SK-N-SH treated with all-trans-retinoic acid at 6 μM for 48 hours (cell line): ENCODE results near the gene DCTN4.
A peak's percentile ranks its signal among the peaks of the same experiment; 100 is the strongest.

Experiments
- ATAC-seq: fragments of 200-7000 bp; cut with Tn5 transposase; 3 replicates; pipeline ENCODE4 v1.9.1; 2020; ENCODE audit warnings: mild to moderate bottlenecking, moderate library complexity
- CSDC2 ChIP-seq: fragments of 250-450 bp; sonication (Bioruptor Pico); IDR thresholded peaks from 2 replicates; pipeline ENCODE4 v1.5.0; 2020; ENCODE audit warnings: mild to moderate bottlenecking, moderate library complexity
- ESRRG ChIP-seq: fragments of 250-450 bp; sonication (Bioruptor Pico); IDR thresholded peaks from 2 replicates; pipeline ENCODE4 v1.6.1; 2021; ENCODE audit warnings: mild to moderate bottlenecking
- ISL1 ChIP-seq: fragments of 250-450 bp; sonication (Bioruptor Pico); IDR thresholded peaks from 2 replicates; pipeline ENCODE4 v2.1.2; 2022; ENCODE audit warnings: mild to moderate bottlenecking, moderate library complexity
- OSR1 ChIP-seq: fragments of 250-450 bp; sonication (Bioruptor Pico); IDR thresholded peaks from 2 replicates; pipeline ENCODE4 v1.8.0; 2022; ENCODE audit warnings: moderate library complexity, mild to moderate bottlenecking, inconsistent platforms
- PPARA ChIP-seq: fragments of 250-450 bp; sonication (Bioruptor Pico); IDR thresholded peaks from 2 replicates; pipeline ENCODE4 v1.5.0; 2020; ENCODE audit warnings: mild to moderate bottlenecking, borderline replicate concordance
- RARB ChIP-seq: fragments of 250-450 bp; sonication (Bioruptor Pico); IDR thresholded peaks from 2 replicates; pipeline ENCODE4 v1.8.0; 2021; ENCODE audit warnings: mild to moderate bottlenecking, moderate library complexity
- SNAI2 ChIP-seq: fragments of 250-450 bp; sonication (Bioruptor Pico); IDR thresholded peaks from 2 replicates; pipeline ENCODE4 v1.5.0; 2020; ENCODE audit warnings: mild to moderate bottlenecking, moderate library complexity
- TCF4 ChIP-seq: fragments of 250-450 bp; sonication (Bioruptor Pico); IDR thresholded peaks from 2 replicates; pipeline ENCODE4 v1.8.0; 2021; ENCODE audit warnings: mild to moderate bottlenecking, moderate library complexity, borderline replicate concordance
- TOX ChIP-seq: fragments of 250-450 bp; sonication (Bioruptor Pico); IDR thresholded peaks from 2 replicates; pipeline ENCODE4 v1.8.0; 2021; ENCODE audit warnings: mild to moderate bottlenecking, moderate library complexity, borderline replicate concordance
- ZC3H10 ChIP-seq: fragments of 250-450 bp; sonication (Bioruptor Pico); IDR thresholded peaks from 2 replicates; pipeline ENCODE4 v1.5.1; 2021; ENCODE audit warnings: mild to moderate bottlenecking, moderate library complexity
- ZFP3 ChIP-seq: fragments of 250-450 bp; sonication (Bioruptor Pico); IDR thresholded peaks from 2 replicates; pipeline ENCODE4 v1.5.0; 2020; ENCODE audit warnings: mild to moderate bottlenecking, moderate library complexity
- ZFP30 ChIP-seq: fragments of 450-650 bp; formaldehyde crosslinking; IDR thresholded peaks from 2 replicates; pipeline ENCODE4 v1.5.0; 2022; ENCODE audit warnings: mild to moderate bottlenecking, moderate library complexity
- ZNF565 ChIP-seq: fragments of 450-650 bp; formaldehyde crosslinking; conservative IDR thresholded peaks from 2 replicates; pipeline ENCODE4 v1.5.0; 2020; ENCODE audit warnings: low read depth, mild to moderate bottlenecking, moderate library complexity
- ZNF70 ChIP-seq: fragments of 450-650 bp; formaldehyde crosslinking; IDR thresholded peaks from 2 replicates; pipeline ENCODE4 v1.5.0; 2020; ENCODE audit warnings: mild to moderate bottlenecking, moderate library complexity
- ZNF8 ChIP-seq: fragments of 450-650 bp; formaldehyde crosslinking; IDR thresholded peaks from 2 replicates; pipeline ENCODE4 v1.5.0; 2020; ENCODE audit warnings: mild to moderate bottlenecking, moderate library complexity
- TF ChIP-seq, protein P1 (sequence below): fragments of 250-450 bp; sonication (Bioruptor Pico); IDR thresholded peaks from 2 replicates; pipeline ENCODE4 v1.5.0; 2020; ENCODE audit warnings: mild to moderate bottlenecking, moderate library complexity
- TF ChIP-seq, protein P2 (sequence below): fragments of 250-450 bp; sonication (Bioruptor Pico); IDR thresholded peaks from 2 replicates; pipeline ENCODE4 v1.5.1; 2020; ENCODE audit warnings: low read depth, mild to moderate bottlenecking, moderate library complexity
- TF ChIP-seq, protein P3 (sequence below): fragments of 250-450 bp; sonication (Bioruptor Pico); IDR thresholded peaks from 2 replicates; pipeline ENCODE4 v1.5.1; 2021; ENCODE audit warnings: mild to moderate bottlenecking, moderate library complexity
- TF ChIP-seq, protein P4 (sequence below): fragments of 250-450 bp; sonication (Bioruptor Pico); IDR thresholded peaks from 2 replicates; pipeline ENCODE4 v1.8.0; 2020; ENCODE audit warnings: mild to moderate bottlenecking, moderate library complexity, borderline replicate concordance

Gene DCTN4

DNA sequence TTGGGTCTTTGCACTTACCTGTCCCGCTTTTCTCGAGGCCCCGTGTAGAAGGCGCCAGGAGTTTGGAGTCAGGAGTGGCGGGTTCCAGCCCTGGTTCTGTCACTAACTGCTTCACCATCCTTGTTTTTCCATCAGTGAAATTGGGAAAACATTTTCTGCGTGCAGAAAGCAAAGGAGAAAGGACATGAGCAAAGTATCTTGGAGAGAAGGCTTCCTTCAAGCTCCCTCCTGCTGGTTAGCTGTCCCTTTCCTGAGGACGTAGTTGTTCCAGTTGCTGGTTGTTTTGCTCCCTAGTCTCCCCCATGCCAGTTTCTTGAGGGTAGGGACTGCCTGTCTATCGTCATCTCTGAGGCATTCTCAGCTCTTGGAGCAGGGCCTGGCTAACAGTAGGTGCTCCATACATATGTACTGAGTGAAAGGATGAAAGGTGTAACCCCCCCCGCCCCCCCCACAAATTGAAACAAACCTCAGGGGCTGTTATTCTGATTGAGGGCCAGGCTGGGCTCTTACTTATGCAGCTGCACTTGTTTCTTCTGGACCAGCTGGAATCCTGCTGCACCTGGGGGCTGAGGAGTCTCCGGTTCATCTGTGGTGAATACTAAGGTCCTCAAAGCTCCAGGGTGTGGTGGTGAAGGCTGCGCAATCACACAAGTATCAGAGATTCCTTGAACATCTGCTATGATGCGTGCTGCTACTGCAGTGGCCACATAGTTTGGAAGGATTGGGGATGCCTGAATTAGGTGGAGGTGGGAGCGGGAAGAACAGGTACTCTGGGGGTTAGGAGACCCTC is 20.8 kb upstream of the DCTN4 start:
- no peak for ATAC-seq

DNA sequence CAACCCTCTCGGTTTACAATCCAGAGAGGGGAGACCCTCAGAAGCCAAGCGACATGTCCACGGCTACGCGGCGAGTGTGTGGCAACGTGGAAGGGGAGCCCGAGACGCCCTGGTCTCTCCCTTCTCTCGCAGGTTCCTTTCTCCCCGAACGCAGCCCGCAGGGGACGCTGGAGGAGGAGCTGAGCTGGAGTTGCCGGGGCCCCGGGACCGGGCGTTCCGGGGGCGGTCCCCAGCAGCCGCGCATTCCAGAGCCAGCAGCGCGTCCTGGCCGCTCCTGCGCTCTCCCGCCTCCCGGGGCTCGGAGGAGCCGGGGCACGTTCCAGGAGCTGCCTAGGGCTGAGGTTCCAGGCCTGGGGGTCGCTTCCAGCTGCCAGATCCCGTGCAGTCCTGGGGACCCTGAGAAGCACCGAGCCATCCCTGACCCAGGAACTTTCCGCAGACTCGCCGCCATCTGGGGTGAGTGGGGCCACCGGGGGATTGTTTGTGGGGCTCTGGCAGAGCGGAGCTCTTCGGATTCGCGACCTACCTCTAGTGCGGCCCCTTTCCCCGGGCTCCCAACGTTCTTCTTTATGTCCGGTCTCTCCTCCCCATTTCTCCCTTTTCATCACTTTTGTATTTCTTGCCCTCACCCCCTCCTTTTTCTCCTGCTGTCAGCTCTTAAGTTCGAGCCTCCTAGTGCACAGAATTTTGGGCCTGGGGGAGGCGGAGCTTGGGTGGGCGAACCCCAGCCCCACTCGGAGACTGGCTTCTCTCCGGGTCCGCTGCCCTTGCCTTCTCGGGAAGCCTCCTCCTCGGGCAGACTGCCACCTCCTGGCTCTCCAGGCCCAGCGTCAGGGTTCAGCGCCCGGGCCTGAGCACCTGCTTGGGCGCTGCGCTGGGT is 19.9 kb upstream of the DCTN4 start, which contains the start of gene SMIM3:
Gene SMIM3, plus strand, starts transcription at position 241 of the 880 bp plus-strand sequence. CDS start 16,684 bp downstream, outside the sequence.
- TF ChIP-seq ZNF565 (CRISPR knock-in tag) (no peak), CSDC2 (peak; percentile 46; the same call in 1 of the 2 replicates)
- TF ChIP-seq, protein P1, sequence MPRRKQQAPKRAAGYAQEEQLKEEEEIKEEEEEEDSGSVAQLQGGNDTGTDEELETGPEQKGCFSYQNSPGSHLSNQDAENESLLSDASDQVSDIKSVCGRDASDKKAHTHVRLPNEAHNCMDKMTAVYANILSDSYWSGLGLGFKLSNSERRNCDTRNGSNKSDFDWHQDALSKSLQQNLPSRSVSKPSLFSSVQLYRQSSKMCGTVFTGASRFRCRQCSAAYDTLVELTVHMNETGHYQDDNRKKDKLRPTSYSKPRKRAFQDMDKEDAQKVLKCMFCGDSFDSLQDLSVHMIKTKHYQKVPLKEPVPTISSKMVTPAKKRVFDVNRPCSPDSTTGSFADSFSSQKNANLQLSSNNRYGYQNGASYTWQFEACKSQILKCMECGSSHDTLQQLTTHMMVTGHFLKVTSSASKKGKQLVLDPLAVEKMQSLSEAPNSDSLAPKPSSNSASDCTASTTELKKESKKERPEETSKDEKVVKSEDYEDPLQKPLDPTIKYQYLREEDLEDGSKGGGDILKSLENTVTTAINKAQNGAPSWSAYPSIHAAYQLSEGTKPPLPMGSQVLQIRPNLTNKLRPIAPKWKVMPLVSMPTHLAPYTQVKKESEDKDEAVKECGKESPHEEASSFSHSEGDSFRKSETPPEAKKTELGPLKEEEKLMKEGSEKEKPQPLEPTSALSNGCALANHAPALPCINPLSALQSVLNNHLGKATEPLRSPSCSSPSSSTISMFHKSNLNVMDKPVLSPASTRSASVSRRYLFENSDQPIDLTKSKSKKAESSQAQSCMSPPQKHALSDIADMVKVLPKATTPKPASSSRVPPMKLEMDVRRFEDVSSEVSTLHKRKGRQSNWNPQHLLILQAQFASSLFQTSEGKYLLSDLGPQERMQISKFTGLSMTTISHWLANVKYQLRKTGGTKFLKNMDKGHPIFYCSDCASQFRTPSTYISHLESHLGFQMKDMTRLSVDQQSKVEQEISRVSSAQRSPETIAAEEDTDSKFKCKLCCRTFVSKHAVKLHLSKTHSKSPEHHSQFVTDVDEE (CRISPR knock-in tag), result peak; percentile 10; the same call in 1 of the 2 replicates
- peak; percentile 86 for ATAC-seq

More for the DNA sequence above, 20.8 kb upstream of the DCTN4 start:
- TF ChIP-seq RARB, result no peak
- TF ChIP-seq SNAI2 (CRISPR knock-in tag), result no peak
- no peak for TF ChIP-seq PPARA (CRISPR knock-in tag)
- TF ChIP-seq ZNF565 (CRISPR knock-in tag), result no peak
- no peak for TF ChIP-seq ZNF70 (CRISPR knock-in tag)
- TF ChIP-seq ISL1 (CRISPR knock-in tag), result no peak
- no peak for TF ChIP-seq TCF4 (CRISPR knock-in tag)
- TF ChIP-seq, protein P2, sequence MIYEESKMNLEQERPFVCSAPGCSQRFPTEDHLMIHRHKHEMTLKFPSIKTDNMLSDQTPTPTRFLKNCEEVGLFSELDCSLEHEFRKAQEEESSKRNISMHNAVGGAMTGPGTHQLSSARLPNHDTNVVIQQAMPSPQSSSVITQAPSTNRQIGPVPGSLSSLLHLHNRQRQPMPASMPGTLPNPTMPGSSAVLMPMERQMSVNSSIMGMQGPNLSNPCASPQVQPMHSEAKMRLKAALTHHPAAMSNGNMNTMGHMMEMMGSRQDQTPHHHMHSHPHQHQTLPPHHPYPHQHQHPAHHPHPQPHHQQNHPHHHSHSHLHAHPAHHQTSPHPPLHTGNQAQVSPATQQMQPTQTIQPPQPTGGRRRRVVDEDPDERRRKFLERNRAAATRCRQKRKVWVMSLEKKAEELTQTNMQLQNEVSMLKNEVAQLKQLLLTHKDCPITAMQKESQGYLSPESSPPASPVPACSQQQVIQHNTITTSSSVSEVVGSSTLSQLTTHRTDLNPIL, result no peak

DNA sequence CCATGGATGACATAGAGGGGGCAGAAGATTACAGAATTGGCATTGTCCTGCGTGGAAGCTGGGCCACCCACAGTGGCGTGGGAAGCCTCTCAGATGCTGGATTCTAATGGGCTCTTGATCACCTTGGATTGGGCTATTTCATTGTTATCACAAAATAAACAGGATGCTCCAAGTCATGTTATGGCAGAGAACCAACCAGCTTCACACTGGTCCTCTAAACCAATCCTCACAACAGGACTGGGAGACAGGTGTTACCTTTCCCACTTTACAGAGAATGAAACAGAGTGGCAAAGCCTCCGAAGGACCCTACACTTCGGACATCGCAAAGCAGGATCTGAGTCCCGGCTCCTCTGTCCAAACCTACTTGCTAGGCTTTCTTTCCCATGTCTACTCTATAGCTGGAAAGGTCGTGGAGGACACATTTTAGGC is 19.3 kb upstream of the DCTN4 start:
- peak; percentile 13; the same call in 2 of the 3 replicates for ATAC-seq

DNA sequence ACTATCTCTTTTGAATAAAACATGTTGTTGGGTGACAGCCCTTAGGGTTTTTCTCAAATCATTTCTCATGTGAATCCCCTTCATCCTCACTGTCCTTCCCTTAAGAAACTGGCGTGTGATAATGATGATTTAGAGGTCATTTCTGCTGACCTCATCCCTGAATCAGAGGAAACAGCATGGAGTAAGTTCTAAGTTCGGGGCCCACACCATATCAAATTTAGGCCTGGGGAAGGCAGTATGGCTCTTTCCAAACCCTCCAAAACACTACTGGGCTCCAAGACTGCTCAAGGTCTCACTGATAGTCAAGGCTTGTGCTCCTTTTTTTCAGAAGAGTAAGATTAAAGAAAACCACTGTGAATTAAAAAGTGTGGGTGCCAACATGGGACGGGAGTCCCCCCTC is 18.9 kb upstream of the DCTN4 start:
- TF ChIP-seq ISL1 (CRISPR knock-in tag) (no peak), ZFP30 (CRISPR knock-in tag) (no peak), TOX (CRISPR knock-in tag) (no peak), ZNF70 (CRISPR knock-in tag) (no peak), ZFP3 (CRISPR knock-in tag) (no peak), OSR1 (CRISPR knock-in tag) (no peak), ESRRG (CRISPR knock-in tag) (no peak), SNAI2 (CRISPR knock-in tag) (no peak), ZNF8 (CRISPR knock-in tag) (no peak), ZC3H10 (CRISPR knock-in tag) (no peak)
- TF ChIP-seq, protein P3, sequence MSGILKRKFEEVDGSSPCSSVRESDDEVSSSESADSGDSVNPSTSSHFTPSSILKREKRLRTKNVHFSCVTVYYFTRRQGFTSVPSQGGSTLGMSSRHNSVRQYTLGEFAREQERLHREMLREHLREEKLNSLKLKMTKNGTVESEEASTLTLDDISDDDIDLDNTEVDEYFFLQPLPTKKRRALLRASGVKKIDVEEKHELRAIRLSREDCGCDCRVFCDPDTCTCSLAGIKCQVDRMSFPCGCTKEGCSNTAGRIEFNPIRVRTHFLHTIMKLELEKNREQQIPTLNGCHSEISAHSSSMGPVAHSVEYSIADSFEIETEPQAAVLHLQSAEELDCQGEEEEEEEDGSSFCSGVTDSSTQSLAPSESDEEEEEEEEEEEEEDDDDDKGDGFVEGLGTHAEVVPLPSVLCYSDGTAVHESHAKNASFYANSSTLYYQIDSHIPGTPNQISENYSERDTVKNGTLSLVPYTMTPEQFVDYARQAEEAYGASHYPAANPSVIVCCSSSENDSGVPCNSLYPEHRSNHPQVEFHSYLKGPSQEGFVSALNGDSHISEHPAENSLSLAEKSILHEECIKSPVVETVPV (CRISPR knock-in tag), result no peak
- TF ChIP-seq, all 23 proteins: peak for 0
- ATAC-seq, result no peak

More for the DNA sequence above, 19.3 kb upstream of the DCTN4 start:
- TF ChIP-seq TOX (CRISPR knock-in tag) (no peak), ISL1 (CRISPR knock-in tag) (no peak), TCF4 (CRISPR knock-in tag) (no peak), ZNF565 (CRISPR knock-in tag) (no peak), CSDC2 (no peak), ESRRG (CRISPR knock-in tag) (no peak)

DNA sequence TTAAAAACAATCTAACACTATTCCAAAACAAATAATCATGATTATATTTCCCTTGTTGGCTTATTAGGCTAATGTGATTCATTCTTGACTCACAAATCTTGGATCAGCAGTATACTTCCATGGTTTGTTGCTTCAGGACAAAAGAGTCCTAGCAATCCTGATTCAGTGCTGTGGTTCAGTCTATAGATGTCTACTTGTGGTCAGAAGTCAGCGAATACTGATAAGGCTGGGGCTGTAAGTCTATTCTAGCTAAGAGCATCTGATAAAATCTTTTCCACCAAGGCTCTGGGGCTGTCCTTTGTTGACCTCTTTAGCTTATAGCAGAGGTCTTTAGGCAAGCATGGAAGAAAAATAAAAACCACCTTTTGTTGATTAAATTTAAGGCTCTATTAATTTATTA is 15.3 kb upstream of the DCTN4 start:
- TF ChIP-seq ZFP3 (CRISPR knock-in tag), result 0 out of 2 replicates have a peak, but pooled peaks have one; percentile 67
- TF ChIP-seq RARB, result no peak
- peak; percentile 54 for TF ChIP-seq ISL1 (CRISPR knock-in tag)
- peak; percentile 22; the same call in 1 of the 2 replicates for TF ChIP-seq SNAI2 (CRISPR knock-in tag)
- TF ChIP-seq, protein P4, sequence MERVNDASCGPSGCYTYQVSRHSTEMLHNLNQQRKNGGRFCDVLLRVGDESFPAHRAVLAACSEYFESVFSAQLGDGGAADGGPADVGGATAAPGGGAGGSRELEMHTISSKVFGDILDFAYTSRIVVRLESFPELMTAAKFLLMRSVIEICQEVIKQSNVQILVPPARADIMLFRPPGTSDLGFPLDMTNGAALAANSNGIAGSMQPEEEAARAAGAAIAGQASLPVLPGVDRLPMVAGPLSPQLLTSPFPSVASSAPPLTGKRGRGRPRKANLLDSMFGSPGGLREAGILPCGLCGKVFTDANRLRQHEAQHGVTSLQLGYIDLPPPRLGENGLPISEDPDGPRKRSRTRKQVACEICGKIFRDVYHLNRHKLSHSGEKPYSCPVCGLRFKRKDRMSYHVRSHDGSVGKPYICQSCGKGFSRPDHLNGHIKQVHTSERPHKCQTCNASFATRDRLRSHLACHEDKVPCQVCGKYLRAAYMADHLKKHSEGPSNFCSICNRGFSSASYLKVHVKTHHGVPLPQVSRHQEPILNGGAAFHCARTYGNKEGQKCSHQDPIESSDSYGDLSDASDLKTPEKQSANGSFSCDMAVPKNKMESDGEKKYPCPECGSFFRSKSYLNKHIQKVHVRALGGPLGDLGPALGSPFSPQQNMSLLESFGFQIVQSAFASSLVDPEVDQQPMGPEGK, result no peak
- TF ChIP-seq ESRRG (CRISPR knock-in tag), result no peak
- no peak for TF ChIP-seq TOX (CRISPR knock-in tag)
- TF ChIP-seq, all 23 proteins: peak for 3
- peak; percentile 17 for ATAC-seq
